ENCODE data around the gene LGALS9.

The LGALS9 gene

GRCh38 chr17:27660436-27660835 lies 29.4 kb downstream of the LGALS9 start:
- Histone ChIP-seq H2BK15ac (ENCODE audit: low read depth, poor library complexity, severe bottlenecking) (no peak overlapping the region), H3K18ac (ENCODE audit: low read depth in 1 of 2, low read length in 2 of 2) (no peak overlapping the region), H3K14ac (ENCODE audit: low read length in 2 of 2) (no peak overlapping the region), H3K9ac (ENCODE audit: low read length) (no peak overlapping the region), H4K91ac (ENCODE audit: low read length) (no peak overlapping the region), H4K8ac (ENCODE audit: low read length) (no peak overlapping the region), H3K4me2 (ENCODE audit: low read length, poor library complexity, severe bottlenecking) (no peak overlapping the region), H3K4me3 (ENCODE audit: insufficient read depth in 1 of 2, low read depth in 1 of 2, low read length in 2 of 2) (no peak overlapping the region), H3K9me3 (ENCODE audit: control insufficient read depth, low read length) (no peaks in the 10 kb centered on the region), H3K27ac (ENCODE audit: low read length, poor library complexity, severe bottlenecking) (no peak overlapping the region), H3K36me3 (ENCODE audit: control insufficient read depth in 1 of 2, insufficient read depth in 2 of 2, low read depth in 1 of 2, low read length in 2 of 2) (no peaks in the 10 kb centered on the region), H2AFZ (ENCODE audit: low read depth, low read length) (no peak overlapping the region), H3K79me1 (replicated peaks; ENCODE audit: low read length, poor library complexity, severe bottlenecking) (no peaks in the 10 kb centered on the region), H3K27me3 (ENCODE audit: control insufficient read depth in 1 of 2, insufficient read depth in 1 of 2, low read length in 2 of 2) (peaks cover 3 to 18% of the 10 kb centered on the region in 2 experiments), H3K23ac (ENCODE audit: low read length in 2 of 2) (no peak overlapping the region), H3K4me1 (ENCODE audit: control insufficient read depth, insufficient read depth, low read depth, low read length) (no peaks in the 10 kb centered on the region), H2BK5ac (ENCODE audit: low read depth, low read length, poor library complexity, severe bottlenecking) (no peak overlapping the region), H2BK12ac (ENCODE audit: low read length in 2 of 2) (no peak overlapping the region), H2BK120ac (ENCODE audit: low read depth, low read length) (no peak overlapping the region), H2AK5ac (ENCODE audit: low read length, severe bottlenecking) (no peak overlapping the region), H3K4ac (ENCODE audit: low read depth in 1 of 2, low read length in 2 of 2) (no peak overlapping the region)
- 81% methylated on average over 3 of the region's 3 CpGs for WGBS
- DNase-seq, result no peak

GRCh38 chr17:27663936-27664605 lies 33.1 kb downstream of the LGALS9 start:
- no peak overlapping the region for H3K4ac ChIP-seq (ENCODE audit: low read depth in 1 of 2, low read length in 2 of 2)
- no peak overlapping the region for H2BK120ac ChIP-seq (ENCODE audit: low read depth, low read length)
- no peak overlapping the region for H2BK5ac ChIP-seq (ENCODE audit: low read depth, low read length, poor library complexity, severe bottlenecking)
- no peak overlapping the region for H3K27ac ChIP-seq (ENCODE audit: low read length, poor library complexity, severe bottlenecking)
- H3K18ac ChIP-seq (ENCODE audit: low read depth in 1 of 2, low read length in 2 of 2), result no peak overlapping the region
- H3K4me1 ChIP-seq (ENCODE audit: control insufficient read depth, insufficient read depth, low read depth, low read length), result no peaks in the 10 kb centered on the region
- no peaks in the 10 kb centered on the region for H3K36me3 ChIP-seq (ENCODE audit: control insufficient read depth in 1 of 2, insufficient read depth in 2 of 2, low read depth in 1 of 2, low read length in 2 of 2)
- H2AFZ ChIP-seq (ENCODE audit: low read depth, low read length), result no peak overlapping the region
- no peak overlapping the region for H3K23ac ChIP-seq (ENCODE audit: low read length in 2 of 2)
- no peak overlapping the region for H2AK5ac ChIP-seq (ENCODE audit: low read length, severe bottlenecking)
- no peak overlapping the region for H2BK12ac ChIP-seq (ENCODE audit: low read length in 2 of 2)
- no peak overlapping the region for H2BK15ac ChIP-seq (ENCODE audit: low read depth, poor library complexity, severe bottlenecking)
- H4K91ac ChIP-seq (ENCODE audit: low read length), result no peak overlapping the region
- no peak for DNase-seq
- no peaks in the 10 kb centered on the region for H3K9me3 ChIP-seq (ENCODE audit: control insufficient read depth, low read length)
- no peaks in the 10 kb centered on the region for H3K79me1 ChIP-seq (replicated peaks; ENCODE audit: low read length, poor library complexity, severe bottlenecking)
- H3K4me3 ChIP-seq (ENCODE audit: insufficient read depth in 1 of 2, low read depth in 1 of 2, low read length in 2 of 2), result no peak overlapping the region
- no peak overlapping the region for H3K4me2 ChIP-seq (ENCODE audit: low read length, poor library complexity, severe bottlenecking)
- H3K9ac ChIP-seq (ENCODE audit: low read length), result no peak overlapping the region
- no peak overlapping the region for H4K8ac ChIP-seq (ENCODE audit: low read length)
- H3K14ac ChIP-seq (ENCODE audit: low read length in 2 of 2), result peak overlapping the region in 1 of 2 experiments; percentile 31
- WGBS, result 86% methylated on average over 7 of the region's 8 CpGs
- H3K27me3 ChIP-seq (ENCODE audit: control insufficient read depth in 1 of 2, insufficient read depth in 1 of 2, low read length in 2 of 2), result peaks cover 0 to 12% of the 10 kb centered on the region in 2 experiments

DNA sequence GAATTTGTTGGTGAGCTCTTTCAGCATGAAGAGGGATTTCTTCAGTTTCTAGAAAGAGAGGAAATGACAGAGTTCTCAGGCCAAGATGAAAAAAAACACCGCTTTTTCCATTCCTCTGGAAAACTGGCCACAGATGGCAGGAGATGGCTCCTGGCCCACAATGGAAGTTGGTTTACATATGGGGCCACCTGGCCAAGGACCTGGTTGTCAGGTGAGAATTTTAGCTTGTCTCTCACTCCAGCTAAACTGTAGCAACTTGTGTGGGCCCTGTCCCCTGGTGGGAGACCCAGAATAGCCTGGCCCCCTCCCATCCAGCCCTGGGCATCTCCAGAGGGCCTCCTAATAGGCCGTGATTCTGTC lies 33.6 kb downstream of the LGALS9 start:
- H3K23ac ChIP-seq (ENCODE audit: low read length in 2 of 2), result no peak overlapping the region
- no peak overlapping the region for H3K4ac ChIP-seq (ENCODE audit: low read depth in 1 of 2, low read length in 2 of 2)
- no peak overlapping the region for H3K4me3 ChIP-seq (ENCODE audit: insufficient read depth in 1 of 2, low read depth in 1 of 2, low read length in 2 of 2)
- no peak overlapping the region for H3K9ac ChIP-seq (ENCODE audit: low read length)
- H3K18ac ChIP-seq (ENCODE audit: low read depth in 1 of 2, low read length in 2 of 2), result no peak overlapping the region
- H3K14ac ChIP-seq (ENCODE audit: low read length in 2 of 2), result no peak overlapping the region
- H3K9me3 ChIP-seq (ENCODE audit: control insufficient read depth, low read length), result no peaks in the 10 kb centered on the region
- no peak overlapping the region for H4K8ac ChIP-seq (ENCODE audit: low read length)
- H2BK5ac ChIP-seq (ENCODE audit: low read depth, low read length, poor library complexity, severe bottlenecking), result no peak overlapping the region
- no peak overlapping the region for H2BK12ac ChIP-seq (ENCODE audit: low read length in 2 of 2)
- H2AK5ac ChIP-seq (ENCODE audit: low read length, severe bottlenecking), result no peak overlapping the region
- H3K4me2 ChIP-seq (ENCODE audit: low read length, poor library complexity, severe bottlenecking), result no peak overlapping the region
- no peak overlapping the region for H2AFZ ChIP-seq (ENCODE audit: low read depth, low read length)
- no peak overlapping the region for H2BK120ac ChIP-seq (ENCODE audit: low read depth, low read length)
- H3K36me3 ChIP-seq (ENCODE audit: control insufficient read depth in 1 of 2, insufficient read depth in 2 of 2, low read depth in 1 of 2, low read length in 2 of 2), result no peaks in the 10 kb centered on the region
- no peak for DNase-seq
- H3K79me1 ChIP-seq (replicated peaks; ENCODE audit: low read length, poor library complexity, severe bottlenecking), result no peaks in the 10 kb centered on the region
- H3K27ac ChIP-seq (ENCODE audit: low read length, poor library complexity, severe bottlenecking), result no peak overlapping the region
- WGBS, result 86% methylated on average over 2 of the region's 2 CpGs
- H4K91ac ChIP-seq (ENCODE audit: low read length), result no peak overlapping the region
- H3K4me1 ChIP-seq (ENCODE audit: control insufficient read depth, insufficient read depth, low read depth, low read length), result no peaks in the 10 kb centered on the region
- no peak overlapping the region for H2BK15ac ChIP-seq (ENCODE audit: low read depth, poor library complexity, severe bottlenecking)
- peaks cover 0 to 16% of the 10 kb centered on the region in 2 experiments for H3K27me3 ChIP-seq (ENCODE audit: control insufficient read depth in 1 of 2, insufficient read depth in 1 of 2, low read length in 2 of 2)

DNA sequence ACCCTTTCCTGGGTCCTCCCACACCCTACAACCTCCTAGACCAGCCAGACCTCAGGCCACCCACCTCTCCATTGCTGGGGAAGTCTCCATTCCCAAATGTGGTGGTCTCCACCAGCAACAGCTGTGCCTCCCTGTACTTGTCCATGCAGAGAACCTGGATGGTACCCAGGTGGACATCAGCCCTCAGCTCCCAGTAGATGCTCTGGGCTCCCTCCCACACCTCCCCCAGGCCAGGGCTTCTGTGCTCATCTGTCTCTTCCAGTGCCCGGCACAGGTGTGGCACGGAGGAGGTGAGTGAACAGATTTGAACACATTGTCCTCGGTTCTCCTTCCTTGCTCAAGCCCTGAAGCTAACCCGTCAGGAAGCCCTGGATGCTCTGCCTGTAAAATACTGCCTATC lies 34.6 kb downstream of the LGALS9 start:
- H3K36me3 ChIP-seq (ENCODE audit: control insufficient read depth in 1 of 2, insufficient read depth in 2 of 2, low read depth in 1 of 2, low read length in 2 of 2), result no peaks in the 10 kb centered on the region
- peaks cover 0 to 19% of the 10 kb centered on the region in 2 experiments for H3K27me3 ChIP-seq (ENCODE audit: control insufficient read depth in 1 of 2, insufficient read depth in 1 of 2, low read length in 2 of 2)
- no peaks in the 10 kb centered on the region for H3K9me3 ChIP-seq (ENCODE audit: control insufficient read depth, low read length)
- H2BK12ac ChIP-seq (ENCODE audit: low read length in 2 of 2), result no peak overlapping the region
- no peak overlapping the region for H2AFZ ChIP-seq (ENCODE audit: low read depth, low read length)
- H2BK120ac ChIP-seq (ENCODE audit: low read depth, low read length), result no peak overlapping the region
- H2BK5ac ChIP-seq (ENCODE audit: low read depth, low read length, poor library complexity, severe bottlenecking), result no peak overlapping the region
- no peak overlapping the region for H3K23ac ChIP-seq (ENCODE audit: low read length in 2 of 2)
- H2AK5ac ChIP-seq (ENCODE audit: low read length, severe bottlenecking), result no peak overlapping the region
- no peak overlapping the region for H3K18ac ChIP-seq (ENCODE audit: low read depth in 1 of 2, low read length in 2 of 2)
- H3K9ac ChIP-seq (ENCODE audit: low read length), result no peak overlapping the region
- DNase-seq, result no peak
- no peak overlapping the region for H3K4me2 ChIP-seq (ENCODE audit: low read length, poor library complexity, severe bottlenecking)
- no peak overlapping the region for H2BK15ac ChIP-seq (ENCODE audit: low read depth, poor library complexity, severe bottlenecking)
- H4K91ac ChIP-seq (ENCODE audit: low read length), result no peak overlapping the region
- no peak overlapping the region for H3K4ac ChIP-seq (ENCODE audit: low read depth in 1 of 2, low read length in 2 of 2)
- H3K4me1 ChIP-seq (ENCODE audit: control insufficient read depth, insufficient read depth, low read depth, low read length), result no peaks in the 10 kb centered on the region
- no peak overlapping the region for H3K14ac ChIP-seq (ENCODE audit: low read length in 2 of 2)
- WGBS, result 73% methylated on average over 3 of the region's 4 CpGs
- H3K79me1 ChIP-seq (replicated peaks; ENCODE audit: low read length, poor library complexity, severe bottlenecking), result no peaks in the 10 kb centered on the region
- H4K8ac ChIP-seq (ENCODE audit: low read length), result no peak overlapping the region
- H3K27ac ChIP-seq (ENCODE audit: low read length, poor library complexity, severe bottlenecking), result no peak overlapping the region
- no peak overlapping the region for H3K4me3 ChIP-seq (ENCODE audit: insufficient read depth in 1 of 2, low read depth in 1 of 2, low read length in 2 of 2)

Data from mesenchymal stem cell (in vitro differentiated cells and primary cell).